Measurements from ENCODE around the gene SCGB1D2.

The SCGB1D2 gene

DNA sequence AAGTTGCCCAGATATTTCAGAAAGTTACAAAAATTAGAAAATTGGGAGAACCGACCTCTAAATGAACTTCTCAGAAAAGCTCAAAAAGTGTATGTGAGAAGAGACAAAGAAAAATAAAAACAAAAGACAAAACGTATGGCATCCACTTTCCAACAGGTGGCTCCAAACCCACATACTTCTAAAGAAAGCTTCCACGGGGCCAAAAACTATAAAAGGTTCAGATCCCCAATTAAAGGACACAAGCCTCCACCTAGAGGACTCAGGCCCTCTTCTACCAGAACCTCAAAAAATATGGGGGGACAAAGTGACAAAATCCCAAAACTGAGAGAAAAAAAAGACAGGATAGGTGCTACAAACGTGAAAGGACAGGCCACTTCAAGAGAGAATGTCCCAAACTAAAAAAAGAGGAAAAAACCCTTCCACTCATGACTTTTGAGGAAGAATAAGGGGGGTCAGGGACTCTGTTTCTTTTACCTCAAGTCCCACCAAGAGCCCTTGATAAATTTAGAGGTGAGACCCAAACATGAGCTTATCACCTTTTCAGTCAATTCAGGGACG lies 24.8 kb upstream of the SCGB1D2 start:
- DNase-seq (ENCODE audit: low read depth) = peak; percentile 27
- Histone ChIP-seq H3K4me3 (ENCODE audit: low read length) (no peak overlapping the region), H3K9ac (ENCODE audit: low read length) (no peak overlapping the region), H3K9me3 (ENCODE audit: control insufficient read depth, low read length) (peaks cover 23% of the 10 kb centered on the region), H3K36me3 (ENCODE audit: control insufficient read depth, insufficient read depth, low read length, severe bottlenecking) (no peaks in the 10 kb centered on the region), H3K4me1 (ENCODE audit: control insufficient read depth, insufficient read depth, low read length) (no peaks in the 10 kb centered on the region), H3K27me3 (replicated peaks; ENCODE audit: control insufficient read depth, insufficient read depth, low read length) (peaks cover 6% of the 10 kb centered on the region)

DNA sequence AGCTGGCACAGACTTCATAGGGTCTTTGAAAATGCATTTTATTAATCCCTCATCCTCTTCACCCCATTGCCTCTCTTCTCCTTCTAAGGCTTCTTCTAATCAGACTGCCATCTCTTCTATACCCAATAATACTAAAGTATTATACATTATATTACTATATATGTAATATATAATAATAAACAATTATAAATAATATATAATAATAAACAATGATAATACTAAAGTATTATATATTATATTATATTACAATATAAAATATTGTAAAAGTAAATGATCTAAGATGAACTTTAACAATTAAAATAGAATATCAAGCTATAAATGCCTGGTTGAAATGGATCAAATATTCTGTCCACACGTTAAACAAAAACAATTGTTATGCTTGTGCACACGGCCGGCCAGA lies 20.5 kb upstream of the SCGB1D2 start:
- H3K4me3 ChIP-seq (ENCODE audit: low read length) = no peak overlapping the region
- no peaks in the 10 kb centered on the region for H3K36me3 ChIP-seq (ENCODE audit: control insufficient read depth, insufficient read depth, low read length, severe bottlenecking)
- no peak for DNase-seq (ENCODE audit: low read depth)
- H3K27me3 ChIP-seq (replicated peaks; ENCODE audit: control insufficient read depth, insufficient read depth, low read length) = no peaks in the 10 kb centered on the region
- H3K9me3 ChIP-seq (ENCODE audit: control insufficient read depth, low read length) = peaks cover 52% of the 10 kb centered on the region
- H3K9ac ChIP-seq (ENCODE audit: low read length) = no peak overlapping the region
- H3K4me1 ChIP-seq (ENCODE audit: control insufficient read depth, insufficient read depth, low read length) = no peaks in the 10 kb centered on the region

DNA sequence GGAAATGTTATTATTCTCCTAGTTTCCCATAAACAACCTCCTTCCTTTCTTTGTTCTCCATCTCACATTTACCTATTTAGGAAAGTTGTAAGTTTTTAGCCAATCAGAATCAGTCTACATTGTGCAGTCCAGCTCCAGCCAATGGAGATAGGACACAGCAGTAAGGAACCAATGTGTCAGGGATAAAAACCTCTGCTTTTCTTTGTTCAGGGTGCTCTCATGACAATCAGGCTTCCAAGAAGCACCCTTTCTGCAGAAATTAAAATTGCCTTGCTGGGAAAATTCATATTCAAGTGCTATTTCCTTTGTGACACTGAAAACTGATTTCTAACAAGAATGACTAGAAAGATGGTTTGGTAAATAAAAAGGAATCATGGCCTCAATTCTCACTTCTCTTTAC lies 18.9 kb upstream of the SCGB1D2 start:
- H3K36me3 ChIP-seq (ENCODE audit: control insufficient read depth, insufficient read depth, low read length, severe bottlenecking) = no peaks in the 10 kb centered on the region
- H3K9me3 ChIP-seq (ENCODE audit: control insufficient read depth, low read length) = peaks cover 47% of the 10 kb centered on the region
- no peak for DNase-seq (ENCODE audit: low read depth)
- no peaks in the 10 kb centered on the region for H3K4me1 ChIP-seq (ENCODE audit: control insufficient read depth, insufficient read depth, low read length)
- no peak overlapping the region for H3K4me3 ChIP-seq (ENCODE audit: low read length)
- no peak overlapping the region for H3K9ac ChIP-seq (ENCODE audit: low read length)
- no peaks in the 10 kb centered on the region for H3K27me3 ChIP-seq (replicated peaks; ENCODE audit: control insufficient read depth, insufficient read depth, low read length)

DNA sequence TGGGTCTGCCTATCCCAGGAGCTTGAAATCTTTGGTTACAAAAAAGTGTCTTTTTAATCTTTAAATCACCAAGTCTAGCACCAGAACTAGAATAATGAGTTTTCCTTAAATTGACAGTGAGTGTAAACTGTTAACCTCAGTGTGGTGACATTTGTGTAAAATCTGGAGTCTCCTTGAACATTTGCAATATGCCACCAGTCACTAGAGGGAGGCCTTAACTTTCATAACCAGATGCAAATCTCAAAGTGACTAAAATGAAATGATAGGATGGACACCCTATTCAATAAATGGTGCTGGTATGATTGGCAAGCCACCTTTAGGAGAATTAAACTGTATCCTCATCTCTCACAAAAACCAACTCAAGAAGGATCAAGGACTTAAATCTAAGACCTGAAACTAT lies 8.3 kb upstream of the SCGB1D2 start:
- no peaks in the 10 kb centered on the region for H3K4me1 ChIP-seq (ENCODE audit: control insufficient read depth, insufficient read depth, low read length)
- H3K27me3 ChIP-seq (replicated peaks; ENCODE audit: control insufficient read depth, insufficient read depth, low read length) = peaks cover 32% of the 10 kb centered on the region
- no peaks in the 10 kb centered on the region for H3K9me3 ChIP-seq (ENCODE audit: control insufficient read depth, low read length)
- no peak overlapping the region for H3K9ac ChIP-seq (ENCODE audit: low read length)
- no peaks in the 10 kb centered on the region for H3K36me3 ChIP-seq (ENCODE audit: control insufficient read depth, insufficient read depth, low read length, severe bottlenecking)
- no peak overlapping the region for H3K4me3 ChIP-seq (ENCODE audit: low read length)
- no peak for DNase-seq (ENCODE audit: low read depth)

DNA sequence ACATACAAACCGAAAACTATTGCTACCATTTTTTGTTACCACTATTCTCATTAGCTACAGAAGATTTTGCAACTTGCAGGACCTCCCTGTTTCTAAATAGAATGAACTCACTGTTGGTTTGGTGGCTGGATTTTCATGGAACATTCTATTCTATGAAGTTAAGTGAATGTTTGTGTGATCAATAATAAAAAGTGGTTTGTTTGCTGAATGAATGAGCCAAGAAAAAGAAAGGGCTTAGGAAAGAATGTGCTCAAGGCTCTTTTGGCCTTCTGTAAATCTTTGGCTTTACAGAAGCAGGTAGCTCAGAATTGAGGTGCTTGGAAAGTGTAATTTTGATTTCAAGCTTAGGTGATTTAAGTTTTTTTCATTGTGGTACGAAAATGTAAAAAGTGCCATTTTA lies 5.9 kb upstream of the SCGB1D2 start:
- DNase-seq (ENCODE audit: low read depth) = no peak
- Histone ChIP-seq H3K27me3 (replicated peaks; ENCODE audit: control insufficient read depth, insufficient read depth, low read length) (peaks cover 37% of the 10 kb centered on the region), H3K9me3 (ENCODE audit: control insufficient read depth, low read length) (no peaks in the 10 kb centered on the region), H3K36me3 (ENCODE audit: control insufficient read depth, insufficient read depth, low read length, severe bottlenecking) (no peaks in the 10 kb centered on the region), H3K4me3 (ENCODE audit: low read length) (no peak overlapping the region), H3K4me1 (ENCODE audit: control insufficient read depth, insufficient read depth, low read length) (no peaks in the 10 kb centered on the region), H3K9ac (ENCODE audit: low read length) (no peak overlapping the region)

DNA sequence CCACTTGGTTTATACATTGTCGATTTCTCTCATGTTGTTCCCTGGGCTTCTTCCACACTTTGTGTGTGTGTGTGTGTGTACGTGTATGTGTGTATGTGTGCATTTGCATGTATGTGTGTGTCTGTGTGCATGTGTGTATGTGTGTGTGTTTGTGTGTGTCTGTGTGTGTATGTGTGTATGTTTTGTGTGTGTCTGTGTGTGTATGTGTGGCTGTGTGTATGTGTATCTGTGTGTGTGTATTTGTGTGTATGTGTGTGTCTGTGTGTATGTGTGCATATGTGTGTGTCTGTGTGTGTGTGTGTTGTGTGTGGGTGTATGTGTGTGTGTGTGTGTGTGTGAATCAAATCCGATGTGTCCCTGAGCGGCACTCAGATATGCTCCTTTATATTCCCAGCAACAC lies 4.5 kb upstream of the SCGB1D2 start:
- H3K36me3 ChIP-seq (ENCODE audit: control insufficient read depth, insufficient read depth, low read length, severe bottlenecking) = no peaks in the 10 kb centered on the region
- no peak for DNase-seq (ENCODE audit: low read depth)
- H3K4me3 ChIP-seq (ENCODE audit: low read length) = no peak overlapping the region
- no peak overlapping the region for H3K9ac ChIP-seq (ENCODE audit: low read length)
- H3K9me3 ChIP-seq (ENCODE audit: control insufficient read depth, low read length) = no peaks in the 10 kb centered on the region
- no peaks in the 10 kb centered on the region for H3K4me1 ChIP-seq (ENCODE audit: control insufficient read depth, insufficient read depth, low read length)
- peaks cover 43% of the 10 kb centered on the region for H3K27me3 ChIP-seq (replicated peaks; ENCODE audit: control insufficient read depth, insufficient read depth, low read length)

DNA sequence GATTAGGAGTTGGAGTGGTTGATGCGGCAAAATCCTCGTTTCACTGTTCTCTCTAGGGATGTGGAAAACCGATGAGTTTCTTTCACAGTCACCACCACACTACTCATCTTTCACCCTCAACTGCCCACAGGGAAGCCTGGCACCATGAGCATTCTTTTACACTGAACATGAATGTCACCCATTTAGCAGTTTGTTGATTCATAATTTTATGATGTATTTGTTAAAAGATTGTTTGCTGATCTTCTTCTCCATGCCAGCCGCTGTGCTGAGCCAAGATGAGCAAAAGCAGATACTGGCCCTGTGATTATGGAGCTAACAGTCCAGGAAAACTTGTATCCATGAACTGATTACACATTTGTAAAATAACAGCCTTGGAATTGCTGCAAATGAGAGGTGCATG lies 3.9 kb upstream of the SCGB1D2 start:
- H3K9ac ChIP-seq (ENCODE audit: low read length) = no peak overlapping the region
- H3K4me3 ChIP-seq (ENCODE audit: low read length) = no peak overlapping the region
- H3K36me3 ChIP-seq (ENCODE audit: control insufficient read depth, insufficient read depth, low read length, severe bottlenecking) = no peaks in the 10 kb centered on the region
- no peaks in the 10 kb centered on the region for H3K4me1 ChIP-seq (ENCODE audit: control insufficient read depth, insufficient read depth, low read length)
- DNase-seq (ENCODE audit: low read depth) = no peak
- H3K9me3 ChIP-seq (ENCODE audit: control insufficient read depth, low read length) = no peaks in the 10 kb centered on the region
- peaks cover 46% of the 10 kb centered on the region for H3K27me3 ChIP-seq (replicated peaks; ENCODE audit: control insufficient read depth, insufficient read depth, low read length)

DNA sequence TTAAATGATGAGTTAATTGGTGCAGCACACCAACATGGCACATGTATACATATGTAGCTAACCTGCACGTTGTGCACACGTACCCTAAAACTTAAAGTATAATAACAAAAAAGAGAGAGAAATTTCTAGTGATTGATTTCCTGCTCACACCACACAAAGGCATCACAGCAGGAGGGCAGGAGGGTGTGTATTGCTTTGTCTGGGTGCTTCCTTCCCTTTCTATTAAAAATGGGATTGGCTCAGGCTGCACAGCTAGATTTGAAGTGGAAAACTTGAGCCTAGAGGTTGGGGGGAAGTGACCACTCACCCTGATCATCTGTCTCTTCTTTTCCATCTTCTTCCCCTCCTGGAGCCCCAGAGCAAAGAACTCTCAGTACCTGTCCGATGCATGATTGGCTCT lies 944 bp upstream of the SCGB1D2 start:
- Histone ChIP-seq H3K9me3 (ENCODE audit: control insufficient read depth, low read length) (no peaks in the 10 kb centered on the region), H3K36me3 (ENCODE audit: control insufficient read depth, insufficient read depth, low read length, severe bottlenecking) (no peaks in the 10 kb centered on the region), H3K27me3 (replicated peaks; ENCODE audit: control insufficient read depth, insufficient read depth, low read length) (peaks cover 41% of the 10 kb centered on the region), H3K9ac (ENCODE audit: low read length) (no peak overlapping the region), H3K4me1 (ENCODE audit: control insufficient read depth, insufficient read depth, low read length) (no peaks in the 10 kb centered on the region), H3K4me3 (ENCODE audit: low read length) (no peak overlapping the region)
- DNase-seq (ENCODE audit: low read depth) = no peak

DNA sequence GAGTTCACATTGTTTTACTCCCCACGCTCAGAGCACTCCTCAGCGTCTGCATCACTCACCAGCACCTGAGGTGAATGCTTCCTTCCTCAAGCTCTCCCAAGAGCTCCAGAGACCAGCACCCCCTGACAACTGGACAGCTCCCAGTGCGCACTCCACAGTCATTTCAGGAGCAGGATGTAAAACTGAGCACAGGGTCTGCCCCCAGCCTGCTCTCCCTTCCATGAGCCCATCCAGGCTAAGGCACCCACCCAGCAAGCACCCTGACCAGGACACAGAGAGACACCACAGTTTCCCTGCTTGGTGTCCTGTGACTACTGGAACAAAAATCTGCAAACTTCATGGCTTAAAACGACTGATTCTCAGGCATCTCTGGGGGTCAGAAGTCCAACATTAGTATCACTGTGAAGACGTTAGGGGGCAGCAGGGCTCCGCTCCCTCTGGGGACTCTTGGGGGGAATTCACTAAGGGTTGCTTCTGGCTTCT lies 3.3 kb downstream of the SCGB1D2 start:
- peaks cover 2% of the 10 kb centered on the region for H3K9me3 ChIP-seq (ENCODE audit: control insufficient read depth, low read length)
- H3K27me3 ChIP-seq (replicated peaks; ENCODE audit: control insufficient read depth, insufficient read depth, low read length) = peaks cover 24% of the 10 kb centered on the region
- no peak overlapping the region for H3K4me3 ChIP-seq (ENCODE audit: low read length)
- no peak overlapping the region for H3K9ac ChIP-seq (ENCODE audit: low read length)
- no peaks in the 10 kb centered on the region for H3K4me1 ChIP-seq (ENCODE audit: control insufficient read depth, insufficient read depth, low read length)
- DNase-seq (ENCODE audit: low read depth) = peak; percentile 28
- no peaks in the 10 kb centered on the region for H3K36me3 ChIP-seq (ENCODE audit: control insufficient read depth, insufficient read depth, low read length, severe bottlenecking)

DNA sequence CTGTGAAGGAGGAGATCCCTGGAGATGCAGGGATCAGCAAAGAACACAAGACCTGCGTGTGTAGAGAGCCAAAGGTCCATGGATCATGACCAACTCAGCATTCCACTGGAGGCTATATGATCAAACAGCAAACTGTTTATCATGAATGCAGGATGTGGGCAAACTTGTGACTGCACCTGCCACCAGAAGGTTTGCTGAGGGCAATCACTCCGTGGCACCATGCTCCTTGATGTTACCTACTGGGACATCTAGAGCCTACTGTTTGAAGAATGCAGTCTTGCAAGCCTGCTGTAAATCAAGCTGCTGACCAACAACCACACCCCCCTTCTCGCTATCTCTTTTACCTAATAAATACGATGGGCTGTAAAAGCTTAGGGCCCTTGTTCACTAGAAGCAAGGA lies 9.7 kb downstream of the SCGB1D2 start:
- H3K9ac ChIP-seq (ENCODE audit: low read length) = no peak overlapping the region
- no peaks in the 10 kb centered on the region for H3K27me3 ChIP-seq (replicated peaks; ENCODE audit: control insufficient read depth, insufficient read depth, low read length)
- H3K9me3 ChIP-seq (ENCODE audit: control insufficient read depth, low read length) = peaks cover 34% of the 10 kb centered on the region
- H3K4me1 ChIP-seq (ENCODE audit: control insufficient read depth, insufficient read depth, low read length) = no peaks in the 10 kb centered on the region
- no peak overlapping the region for H3K4me3 ChIP-seq (ENCODE audit: low read length)
- no peak for DNase-seq (ENCODE audit: low read depth)
- H3K36me3 ChIP-seq (ENCODE audit: control insufficient read depth, insufficient read depth, low read length, severe bottlenecking) = no peaks in the 10 kb centered on the region

DNA sequence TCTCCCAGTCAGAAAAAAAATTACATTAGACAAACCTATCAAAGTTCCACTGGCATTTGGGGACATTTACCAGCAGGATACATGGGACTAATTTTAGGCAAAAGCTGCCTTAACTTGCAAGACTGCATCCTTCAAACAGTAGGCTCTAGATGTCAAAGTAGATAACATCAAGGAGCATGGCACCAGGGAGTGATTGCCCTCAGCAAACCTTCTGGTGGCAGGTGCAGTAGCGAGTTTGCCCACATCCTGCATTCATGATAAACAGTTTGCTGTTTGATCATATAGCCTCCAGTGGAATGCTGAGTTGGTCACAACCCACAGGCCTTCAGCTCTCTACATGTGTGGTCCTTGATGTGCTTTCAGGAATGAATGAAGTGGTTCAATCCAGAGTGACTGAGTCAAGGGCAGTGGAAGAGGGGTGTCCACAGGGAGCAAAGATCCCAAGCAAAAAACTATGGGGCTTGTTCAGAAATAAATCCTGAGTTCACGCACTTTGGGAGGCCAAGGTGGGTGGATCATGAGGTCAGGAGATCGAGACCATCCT lies 12.0 kb downstream of the SCGB1D2 start:
- H3K4me3 ChIP-seq (ENCODE audit: low read length) = no peak overlapping the region
- H3K4me1 ChIP-seq (ENCODE audit: control insufficient read depth, insufficient read depth, low read length) = no peaks in the 10 kb centered on the region
- H3K9me3 ChIP-seq (ENCODE audit: control insufficient read depth, low read length) = peaks cover 34% of the 10 kb centered on the region
- no peaks in the 10 kb centered on the region for H3K27me3 ChIP-seq (replicated peaks; ENCODE audit: control insufficient read depth, insufficient read depth, low read length)
- H3K9ac ChIP-seq (ENCODE audit: low read length) = no peak overlapping the region
- H3K36me3 ChIP-seq (ENCODE audit: control insufficient read depth, insufficient read depth, low read length, severe bottlenecking) = no peaks in the 10 kb centered on the region
- no peak for DNase-seq (ENCODE audit: low read depth)

DNA sequence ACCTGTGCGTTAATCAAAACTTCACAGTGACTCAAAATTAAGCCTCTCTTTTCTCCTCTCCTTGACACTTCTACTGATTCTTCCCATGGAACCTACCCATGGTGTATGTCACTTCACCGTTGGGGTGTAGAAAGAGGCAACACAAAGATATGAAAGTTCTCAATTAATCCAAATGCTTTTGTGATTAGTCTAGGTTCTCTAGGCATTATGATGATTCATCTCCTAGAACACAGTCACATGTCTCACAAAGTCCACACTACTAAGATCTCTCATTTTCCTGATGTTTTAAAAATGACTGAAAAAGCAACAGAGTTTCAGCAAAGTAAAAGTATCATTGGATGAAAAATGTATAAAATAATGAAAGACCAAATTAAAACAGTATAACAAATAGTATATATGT lies 14.2 kb downstream of the SCGB1D2 start:
- Histone ChIP-seq H3K36me3 (ENCODE audit: control insufficient read depth, insufficient read depth, low read length, severe bottlenecking) (no peaks in the 10 kb centered on the region), H3K4me3 (ENCODE audit: low read length) (no peak overlapping the region), H3K9me3 (ENCODE audit: control insufficient read depth, low read length) (peaks cover 23% of the 10 kb centered on the region), H3K27me3 (replicated peaks; ENCODE audit: control insufficient read depth, insufficient read depth, low read length) (peaks cover under 1% of the 10 kb centered on the region), H3K9ac (ENCODE audit: low read length) (no peak overlapping the region), H3K4me1 (ENCODE audit: control insufficient read depth, insufficient read depth, low read length) (no peaks in the 10 kb centered on the region)
- no peak for DNase-seq (ENCODE audit: low read depth)
